Muscle of leg (tissue), 11 donors: ENCODE results near the gene NRF1. TPM values are rescaled to one million over a fixed set of nuclear protein-coding genes. Genes with fewer than 3 reads are reported as not detected.

Experiments used
- DNase-seq: peaks from one replicate; pipeline ENCODE4 v3.0.0; 2013
- H3K27ac ChIP-seq: one replicate; pipeline ENCODE4 v1.5.1; 2013; ENCODE audit warnings: mild to moderate bottlenecking, low read length, control low read depth
- H3K27me3 ChIP-seq: one replicate; pipeline ENCODE4 v1.6.1; 2013; ENCODE audit warnings: low read length; ENCODE audit not compliant: control insufficient read depth, insufficient read depth
- H3K36me3 ChIP-seq: one replicate; pipeline ENCODE4 v1.6.1; 2013; ENCODE audit warnings: low read length; ENCODE audit not compliant: control insufficient read depth, insufficient read depth
- H3K4me1 ChIP-seq: one replicate; pipeline ENCODE4 v1.6.1; 2013; ENCODE audit warnings: low read length; ENCODE audit not compliant: control insufficient read depth, insufficient read depth
- H3K4me3 ChIP-seq: one replicate; pipeline ENCODE4 v1.5.1; 2013; ENCODE audit warnings: low read length, control low read depth
- H3K9me3 ChIP-seq: replicated peaks from 2 replicates; pipeline ENCODE4 v1.6.1; 2013; ENCODE audit warnings: low read depth, low read length; ENCODE audit not compliant: control insufficient read depth
- whole genome bisulfite sequencing: methylation state at CpG from one replicate; pipeline ENCODE4 v1.1.5; 2013; ENCODE audit warnings: missing lambda C conversion rate; ENCODE audit not compliant: insufficient coverage; 5-methylcytosine and 5-hydroxymethylcytosine counted together
- polyA plus RNA-seq, 8 donors: library from polyadenylated mRNA; unstranded; fragments of 120-200 nt; gene quantifications; one replicate each; pipeline versions ENCODE4 v1.2.1 to v1.2.3, GENCODE V29; 2013; ENCODE audit warnings: inconsistent platforms in 1 of 8, low replicate concordance in 1 of 8; ENCODE audit not compliant: insufficient read length in 8 of 8, insufficient read depth in 1 of 8
- total RNA-seq: library from RNA; stranded (reverse); fragments of 120-200 nt; gene quantifications from one replicate; pipeline ENCODE4 v1.2.4, GENCODE V29; 2013

NRF1 gene
- total and polyA plus RNA-seq, 9 donors: 10.0 to 15.3 (median 12.5) TPM

GRCh38 chr7:129690701-129691100 lies 79.2 kb downstream of the NRF1 start:
- Histone ChIP-seq H3K4me1 (no peaks in the 10 kb centered on the region), H3K4me3 (no peak overlapping the region), H3K27ac (no peak overlapping the region), H3K27me3 (no peaks in the 10 kb centered on the region), H3K9me3 (no peaks in the 10 kb centered on the region), H3K36me3 (peaks cover 16% of the 10 kb centered on the region)
- 80% methylated on average over 1 of the region's 4 CpGs for WGBS
- no peak for DNase-seq

GRCh38 chr7:129698516-129699418 lies 87.2 kb downstream of the NRF1 start:
- H3K4me3 ChIP-seq: no peak overlapping the region
- H3K27me3 ChIP-seq: no peaks in the 10 kb centered on the region
- no peaks in the 10 kb centered on the region for H3K36me3 ChIP-seq
- no peak overlapping the region for H3K27ac ChIP-seq
- H3K9me3 ChIP-seq: no peaks in the 10 kb centered on the region
- no CpG with 5 or more reads among the region's 3 CpGs for WGBS
- no peak for DNase-seq
- no peaks in the 10 kb centered on the region for H3K4me1 ChIP-seq

GRCh38 chr7:129702316-129702715 lies 90.8 kb downstream of the NRF1 start:
- H3K27me3 ChIP-seq: no peaks in the 10 kb centered on the region
- H3K36me3 ChIP-seq: peaks cover 8% of the 10 kb centered on the region
- no CpG with 5 or more reads among the region's 2 CpGs for WGBS
- H3K4me1 ChIP-seq: no peaks in the 10 kb centered on the region
- no peaks in the 10 kb centered on the region for H3K9me3 ChIP-seq
- H3K4me3 ChIP-seq: no peak overlapping the region
- DNase-seq: no peak
- no peak overlapping the region for H3K27ac ChIP-seq

- Histone ChIP-seq H3K4me3 (no peak overlapping the region), H3K9me3 (no peaks in the 10 kb centered on the region), H3K36me3 (peaks cover 8% of the 10 kb centered on the region), H3K27ac (no peak overlapping the region), H3K4me1 (no peaks in the 10 kb centered on the region), H3K27me3 (no peaks in the 10 kb centered on the region)
- WGBS: no CpG with 5 or more reads among the region's 3 CpGs
- no peak for DNase-seq
Measured at GRCh38 chr7:129702761-129703338, 91.3 kb downstream of the NRF1 start.

GRCh38 chr7:129703751-129704150 lies 92.2 kb downstream of the NRF1 start:
- no CpG with 5 or more reads among the region's 4 CpGs for WGBS
- Histone ChIP-seq H3K27ac (no peak overlapping the region), H3K27me3 (no peaks in the 10 kb centered on the region), H3K9me3 (no peaks in the 10 kb centered on the region), H3K4me1 (no peaks in the 10 kb centered on the region), H3K36me3 (peaks cover 8% of the 10 kb centered on the region), H3K4me3 (no peak overlapping the region)
- DNase-seq: no peak

- H3K27ac ChIP-seq: no peak overlapping the region
- H3K27me3 ChIP-seq: no peaks in the 10 kb centered on the region
- DNase-seq: no peak
- H3K4me3 ChIP-seq: no peak overlapping the region
- no CpG with 5 or more reads among the region's 2 CpGs for WGBS
- H3K9me3 ChIP-seq: no peaks in the 10 kb centered on the region
- H3K4me1 ChIP-seq: no peaks in the 10 kb centered on the region
- peaks cover 28% of the 10 kb centered on the region for H3K36me3 ChIP-seq
Measured at GRCh38 chr7:129707910-129708499, 96.5 kb downstream of the NRF1 start.

GRCh38 chr7:129713544-129713943 lies 102.0 kb downstream of the NRF1 start:
- WGBS: 50% methylated on average over 1 of the region's 1 CpG
- Histone ChIP-seq H3K27ac (no peak overlapping the region), H3K36me3 (peaks cover 50% of the 10 kb centered on the region), H3K9me3 (no peaks in the 10 kb centered on the region), H3K27me3 (no peaks in the 10 kb centered on the region), H3K4me3 (no peak overlapping the region), H3K4me1 (no peaks in the 10 kb centered on the region)
- DNase-seq: no peak

- Histone ChIP-seq H3K4me3 (no peak overlapping the region), H3K9me3 (no peaks in the 10 kb centered on the region), H3K27me3 (no peaks in the 10 kb centered on the region), H3K36me3 (peaks cover 55% of the 10 kb centered on the region), H3K4me1 (no peaks in the 10 kb centered on the region), H3K27ac (no peak overlapping the region)
- DNase-seq: no peak
- WGBS: no CpG with 5 or more reads among the region's 1 CpG
Measured at GRCh38 chr7:129714514-129715063, 103.1 kb downstream of the NRF1 start.

GRCh38 chr7:129719980-129720732 lies 108.6 kb downstream of the NRF1 start:
- no peaks in the 10 kb centered on the region for H3K9me3 ChIP-seq
- no peak overlapping the region for H3K4me3 ChIP-seq
- H3K27me3 ChIP-seq: no peaks in the 10 kb centered on the region
- no peak overlapping the region for H3K27ac ChIP-seq
- DNase-seq: no peak
- H3K36me3 ChIP-seq: peaks cover 43% of the 10 kb centered on the region
- H3K4me1 ChIP-seq: no peaks in the 10 kb centered on the region
- WGBS: 88% methylated on average over 4 of the region's 6 CpGs
